ENCODE measurements around the gene PTPN6. TPM values are rescaled to one million over a fixed set of nuclear protein-coding genes. Genes with fewer than 3 reads are reported as not detected.
A peak's percentile ranks its signal among the peaks of the same experiment; 100 is the strongest.

PTPN6 gene
- total and polyA plus RNA-seq, 2 donors from 2014 or later, result 38.0 to 70.8 TPM

DNA sequence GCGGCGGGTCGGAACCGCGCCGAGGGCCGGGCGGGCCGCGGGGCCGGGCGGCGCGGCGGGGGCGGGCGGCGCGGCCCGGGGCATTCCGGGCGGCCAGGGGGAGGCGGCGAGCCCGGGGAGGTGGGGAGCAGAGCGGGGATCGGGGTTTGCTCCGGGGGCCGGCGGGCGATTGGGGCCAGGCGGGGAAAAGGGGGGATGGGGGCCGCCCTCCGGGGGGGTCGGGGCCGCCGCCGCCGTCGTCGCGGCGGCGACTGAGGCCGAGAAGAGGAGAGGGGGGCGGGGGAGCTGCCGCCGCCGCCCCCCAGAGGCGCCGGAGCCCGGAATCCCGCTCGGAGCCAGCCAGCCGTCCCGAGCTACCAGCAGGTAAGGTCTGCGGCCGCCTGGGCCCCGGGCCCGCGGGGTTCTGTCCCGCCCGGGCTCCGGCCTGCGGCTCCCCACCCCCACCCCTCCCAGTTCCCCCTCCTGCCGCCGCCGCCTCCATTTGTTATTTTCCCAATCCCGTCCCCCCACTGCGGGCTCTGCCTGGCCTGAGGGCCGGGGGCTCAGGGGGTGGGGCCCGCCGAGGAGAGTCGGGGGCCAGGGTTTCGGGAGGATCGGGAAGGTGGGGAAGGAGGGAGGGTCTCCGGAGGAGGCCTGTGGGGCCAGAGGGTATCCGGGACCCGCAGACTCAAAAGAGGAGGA is 23.0 kb upstream of the PTPN6 start:
- FAIRE-seq (no peak), DNase-seq (peak in 3 of 5 donors; percentile 20 to 80 (median 79))
- H3K4me1 ChIP-seq (ENCODE audit: control insufficient read depth in 2 of 3, insufficient read depth in 2 of 3, low read depth in 1 of 3, low read length in 3 of 3), result peaks cover 0 to 51% (median 37%) of the 10 kb centered on the region in 3 donors
- H3K9me3 ChIP-seq (ENCODE audit: control insufficient read depth in 2 of 3, insufficient read depth in 1 of 3, low read length in 3 of 3), result no peaks in the 10 kb centered on the region
- H3K36me3 ChIP-seq (ENCODE audit: control insufficient read depth in 2 of 3, insufficient read depth in 3 of 3, low read length in 3 of 3), result peaks cover 0 to 3% (median 2%) of the 10 kb centered on the region in 3 donors
- H3K9ac ChIP-seq (ENCODE audit: low read length in 3 of 3), result peak overlapping the region; percentile 43 to 80 (median 61)
- TF ChIP-seq, protein P1, sequence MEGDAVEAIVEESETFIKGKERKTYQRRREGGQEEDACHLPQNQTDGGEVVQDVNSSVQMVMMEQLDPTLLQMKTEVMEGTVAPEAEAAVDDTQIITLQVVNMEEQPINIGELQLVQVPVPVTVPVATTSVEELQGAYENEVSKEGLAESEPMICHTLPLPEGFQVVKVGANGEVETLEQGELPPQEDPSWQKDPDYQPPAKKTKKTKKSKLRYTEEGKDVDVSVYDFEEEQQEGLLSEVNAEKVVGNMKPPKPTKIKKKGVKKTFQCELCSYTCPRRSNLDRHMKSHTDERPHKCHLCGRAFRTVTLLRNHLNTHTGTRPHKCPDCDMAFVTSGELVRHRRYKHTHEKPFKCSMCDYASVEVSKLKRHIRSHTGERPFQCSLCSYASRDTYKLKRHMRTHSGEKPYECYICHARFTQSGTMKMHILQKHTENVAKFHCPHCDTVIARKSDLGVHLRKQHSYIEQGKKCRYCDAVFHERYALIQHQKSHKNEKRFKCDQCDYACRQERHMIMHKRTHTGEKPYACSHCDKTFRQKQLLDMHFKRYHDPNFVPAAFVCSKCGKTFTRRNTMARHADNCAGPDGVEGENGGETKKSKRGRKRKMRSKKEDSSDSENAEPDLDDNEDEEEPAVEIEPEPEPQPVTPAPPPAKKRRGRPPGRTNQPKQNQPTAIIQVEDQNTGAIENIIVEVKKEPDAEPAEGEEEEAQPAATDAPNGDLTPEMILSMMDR (IDR thresholded peaks at IDR 0.05; ENCODE audit: borderline replicate concordance, extremely low read depth, insufficient read depth), result no peak
- peak overlapping the region; percentile 87 to 93 for H3K27ac ChIP-seq (ENCODE audit: low read depth in 2 of 2, low read length in 2 of 2)
- intact Hi-C loops (cut with DNase I), result no loop called here
- H3K27me3 ChIP-seq (ENCODE audit: control insufficient read depth, insufficient read depth, low read length), result no peaks in the 10 kb centered on the region
- H3K4me3 ChIP-seq (ENCODE audit: low read length in 3 of 3), result peak overlapping the region; percentile 75 to 78 (median 76)

DNA sequence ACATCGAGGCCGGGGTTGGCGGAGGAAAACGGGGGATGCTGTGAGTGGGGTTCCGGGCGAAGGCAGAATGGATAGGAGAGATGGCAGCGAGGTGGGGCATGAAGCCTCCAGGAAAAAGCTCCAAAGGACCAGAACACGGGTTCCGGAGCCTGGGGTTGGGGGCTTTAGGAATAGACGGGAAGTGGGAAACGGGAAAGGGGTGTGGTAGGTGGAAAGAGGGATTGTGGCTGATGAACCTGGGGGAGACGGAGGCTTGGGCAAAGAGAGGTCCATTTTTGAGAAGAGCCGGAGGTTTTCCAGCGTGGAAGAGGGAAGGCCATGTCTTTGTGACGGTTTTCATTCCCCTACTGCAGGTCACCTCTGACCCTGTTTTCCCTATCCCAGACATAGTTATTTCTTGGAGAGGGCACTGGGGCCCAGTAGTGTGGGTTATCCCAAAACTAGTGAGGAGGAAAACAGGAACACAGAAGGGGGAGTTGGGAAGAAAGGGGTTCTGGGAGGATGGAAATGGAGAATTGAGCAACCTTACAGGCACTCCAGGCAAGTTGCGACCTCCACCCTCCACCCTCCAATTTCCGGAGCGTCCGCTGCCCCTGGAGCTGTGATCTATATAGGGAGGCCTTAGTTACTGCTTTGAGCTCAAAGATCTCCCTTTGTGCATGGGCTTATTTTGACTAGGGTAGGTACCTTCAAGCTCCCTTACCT is 22.3 kb upstream of the PTPN6 start:
- Histone ChIP-seq H3K27ac (ENCODE audit: low read depth in 2 of 2, low read length in 2 of 2) (peak overlapping the region; percentile 87 to 93), H3K4me3 (ENCODE audit: low read length in 3 of 3) (peak overlapping the region; percentile 75 to 78 (median 76)), H3K36me3 (ENCODE audit: control insufficient read depth in 2 of 3, insufficient read depth in 3 of 3, low read length in 3 of 3) (peaks cover 2 to 3% (median 2%) of the 10 kb centered on the region in 3 donors), H3K9me3 (ENCODE audit: control insufficient read depth in 2 of 3, insufficient read depth in 1 of 3, low read length in 3 of 3) (no peaks in the 10 kb centered on the region), H3K4me1 (ENCODE audit: control insufficient read depth in 2 of 3, insufficient read depth in 2 of 3, low read depth in 1 of 3, low read length in 3 of 3) (peaks cover 0 to 51% (median 37%) of the 10 kb centered on the region in 3 donors), H3K9ac (ENCODE audit: low read length in 3 of 3) (peak overlapping the region; percentile 43 to 80 (median 61)), H3K27me3 (ENCODE audit: control insufficient read depth, insufficient read depth, low read length) (no peaks in the 10 kb centered on the region)
- intact Hi-C loops (cut with DNase I), result no loop called here
- TF ChIP-seq, protein P1 (IDR thresholded peaks at IDR 0.05; ENCODE audit: borderline replicate concordance, extremely low read depth, insufficient read depth), result no peak
- DNase-seq, result no peak
- no peak for FAIRE-seq

DNA sequence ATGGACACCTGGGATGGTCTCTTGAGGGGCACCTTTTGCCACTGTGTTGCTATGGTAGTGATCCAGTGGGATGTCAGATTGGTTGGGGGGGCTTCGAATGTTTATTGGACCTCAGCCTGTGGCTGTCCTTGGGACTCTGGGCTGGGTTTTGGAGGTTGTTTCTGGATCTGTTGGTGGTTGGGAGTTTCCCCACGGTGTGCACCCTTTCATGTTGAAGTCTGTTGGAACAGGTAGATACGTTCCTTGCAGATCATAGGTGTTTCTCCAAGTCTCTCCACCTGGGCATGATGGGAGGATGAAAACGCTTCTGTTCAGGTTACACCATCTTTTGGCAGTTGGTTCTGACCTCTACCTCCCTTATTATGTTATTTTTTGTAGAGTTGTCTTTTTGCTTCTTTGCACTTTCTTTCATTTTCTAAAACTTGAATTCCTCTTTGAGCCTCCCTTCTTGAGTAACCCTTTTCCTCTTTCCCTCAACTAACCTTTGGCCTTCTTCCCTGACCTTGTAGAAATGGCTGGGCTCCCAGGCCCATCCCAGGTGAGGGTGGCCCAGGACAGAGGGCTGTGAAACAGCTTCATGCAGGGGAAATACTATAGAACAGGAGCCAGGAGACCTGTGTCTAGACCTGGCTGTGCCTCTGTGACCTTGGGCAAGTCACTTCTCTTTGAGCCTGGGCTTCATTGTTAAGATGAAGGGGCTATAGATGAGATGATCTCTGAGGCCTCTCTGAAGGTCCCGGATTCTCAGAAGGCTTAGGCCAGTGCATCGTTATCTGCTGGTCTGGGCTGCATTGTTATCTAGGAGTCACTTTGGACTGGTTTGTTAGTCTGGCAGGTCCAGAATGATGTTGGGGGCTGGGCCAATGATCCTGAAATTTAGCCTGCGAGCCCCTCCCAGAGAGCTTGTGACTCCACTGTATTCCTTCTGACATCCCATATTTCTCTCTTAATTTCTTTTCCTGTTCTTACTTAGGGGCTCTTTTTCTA is 21.4 kb upstream of the PTPN6 start:
- H3K36me3 ChIP-seq (ENCODE audit: control insufficient read depth in 2 of 3, insufficient read depth in 3 of 3, low read length in 3 of 3), result peaks cover 2 to 10% (median 3%) of the 10 kb centered on the region in 3 donors

More for the DNA sequence above, 21.4 kb upstream of the PTPN6 start:
- TF ChIP-seq, protein P1 (IDR thresholded peaks at IDR 0.05; ENCODE audit: borderline replicate concordance, extremely low read depth, insufficient read depth), result no peak
- peaks cover 0 to 43% (median 33%) of the 10 kb centered on the region in 3 donors for H3K4me1 ChIP-seq (ENCODE audit: control insufficient read depth in 2 of 3, insufficient read depth in 2 of 3, low read depth in 1 of 3, low read length in 3 of 3)
- intact Hi-C loops (cut with DNase I), result no loop called here
- H3K27me3 ChIP-seq (ENCODE audit: control insufficient read depth, insufficient read depth, low read length), result no peaks in the 10 kb centered on the region
- H3K9me3 ChIP-seq (ENCODE audit: control insufficient read depth in 2 of 3, insufficient read depth in 1 of 3, low read length in 3 of 3), result no peaks in the 10 kb centered on the region
- peak overlapping the region; percentile 87 to 93 for H3K27ac ChIP-seq (ENCODE audit: low read depth in 2 of 2, low read length in 2 of 2)
- H3K9ac ChIP-seq (ENCODE audit: low read length in 3 of 3), result peak overlapping the region; percentile 43 to 80 (median 61)
- DNase-seq, result peak in 1 of 5 donors; percentile 41
- peak overlapping the region; percentile 75 to 78 (median 76) for H3K4me3 ChIP-seq (ENCODE audit: low read length in 3 of 3)
- no peak for FAIRE-seq

All from kidney (tissue), 14 donors.